ENCODE measurements around the gene TMEM219.

GRCh38 chr16:30005341-30006094 lies 43.6 kb downstream of the TMEM219 start:
- TF ChIP-seq CTCF (conservative IDR thresholded peaks at IDR 0.05; ENCODE audit: low read length): peak; percentile 86
- TF ChIP-seq EZH2phosphoT487 (IDR thresholded peaks at IDR 0.05; ENCODE audit: borderline replicate concordance): no peak

Measured in Loucy (cell line).